HEK293 (cell line): ENCODE data around the gene TPD52L2.

ENCODE experiments used
- GLIS2 ChIP-seq: fragments of 450-650 bp; formaldehyde crosslinking; IDR thresholded peaks from 2 replicates; pipeline ENCODE4 v1.5.1; 2016; ENCODE audit warnings: missing biosample characterization, missing genetic modification characterization
- HOXA7 ChIP-seq: sonication (generic); formaldehyde crosslinking; IDR thresholded peaks from 2 replicates; pipeline ENCODE4 v1.8.1; 2022; ENCODE audit warnings: missing genetic modification reagents, borderline replicate concordance
- KLF16 ChIP-seq: fragments of 450-650 bp; formaldehyde crosslinking; IDR thresholded peaks from 2 replicates; pipeline ENCODE4 v1.5.1; 2017; ENCODE audit warnings: missing biosample characterization, missing genetic modification characterization
- SCRT2 ChIP-seq: fragments of 450-650 bp; formaldehyde crosslinking; IDR thresholded peaks from 2 replicates; pipeline ENCODE4 v1.5.1; 2016; ENCODE audit warnings: missing biosample characterization, missing genetic modification characterization
- SP2 ChIP-seq: fragments of 450-650 bp; formaldehyde crosslinking; IDR thresholded peaks from 2 replicates; pipeline ENCODE4 v1.5.1; 2016; ENCODE audit warnings: missing biosample characterization, missing genetic modification characterization
- SP3 ChIP-seq: fragments of 450-650 bp; formaldehyde crosslinking; IDR thresholded peaks from 2 replicates; pipeline ENCODE4 v1.5.1; 2016; ENCODE audit warnings: missing biosample characterization, missing genetic modification characterization
- TCF7L2 ChIP-seq: IDR thresholded peaks from 2 replicates; pipeline ENCODE4 v1.6.1; 2011; ENCODE audit warnings: low read depth, mild to moderate bottlenecking, inconsistent platforms, low read length, moderate library complexity, borderline replicate concordance
- ZBTB17 ChIP-seq: fragments of 450-650 bp; formaldehyde crosslinking; IDR thresholded peaks from 2 replicates; pipeline ENCODE4 v1.5.1; 2016; ENCODE audit warnings: missing biosample characterization, missing genetic modification characterization
- ZEB2 ChIP-seq: fragments of 450-650 bp; formaldehyde crosslinking; IDR thresholded peaks from 2 replicates; pipeline ENCODE4 v1.5.1; 2016; ENCODE audit warnings: missing biosample characterization, missing genetic modification characterization
- ZNF211 ChIP-seq: fragments of 450-650 bp; formaldehyde crosslinking; IDR thresholded peaks from 2 replicates; pipeline ENCODE4 v1.5.1; 2016; ENCODE audit warnings: low read depth, missing biosample characterization, missing genetic modification characterization
- ZNF221 ChIP-seq: fragments of 450-650 bp; formaldehyde crosslinking; IDR thresholded peaks from 2 replicates; pipeline ENCODE4 v1.5.1; 2017; ENCODE audit warnings: missing biosample characterization, missing genetic modification characterization, borderline replicate concordance
- ZNF311 ChIP-seq: fragments of 450-650 bp; formaldehyde crosslinking; IDR thresholded peaks from 2 replicates; pipeline ENCODE4 v1.5.1; 2017; ENCODE audit warnings: missing biosample characterization, missing genetic modification characterization, borderline replicate concordance
- ZNF324 ChIP-seq: fragments of 450-650 bp; formaldehyde crosslinking; IDR thresholded peaks from 2 replicates; pipeline ENCODE4 v1.5.1; 2016; ENCODE audit warnings: missing biosample characterization, missing genetic modification characterization
- ZNF366 ChIP-seq: fragments of 450-650 bp; formaldehyde crosslinking; conservative IDR thresholded peaks from 2 replicates; pipeline ENCODE4 v1.5.1; 2016; ENCODE audit warnings: missing biosample characterization, missing genetic modification characterization
- ZNF433 ChIP-seq: fragments of 450-650 bp; formaldehyde crosslinking; IDR thresholded peaks from 2 replicates; pipeline ENCODE4 v1.5.1; 2016; ENCODE audit warnings: missing biosample characterization, missing genetic modification characterization, low read depth
- ZNF521 ChIP-seq: fragments of 450-650 bp; formaldehyde crosslinking; IDR thresholded peaks from 2 replicates; pipeline ENCODE4 v1.5.1; 2017; ENCODE audit warnings: missing biosample characterization, mild to moderate bottlenecking, missing genetic modification characterization
- ZNF530 ChIP-seq: fragments of 450-650 bp; formaldehyde crosslinking; IDR thresholded peaks from 2 replicates; pipeline ENCODE4 v1.5.1; 2016; ENCODE audit warnings: low read depth, missing biosample characterization, missing genetic modification characterization
- ZNF585B ChIP-seq: fragments of 450-650 bp; formaldehyde crosslinking; IDR thresholded peaks from 2 replicates; pipeline ENCODE4 v1.5.1; 2016; ENCODE audit warnings: missing biosample characterization, missing genetic modification characterization
- ZNF626 ChIP-seq: fragments of 450-650 bp; sonication (Bioruptor Pico); formaldehyde crosslinking; IDR thresholded peaks from 2 replicates; pipeline ENCODE4 v1.5.1; 2018; ENCODE audit warnings: missing biosample characterization, missing genetic modification characterization, inconsistent platforms
- ZNF843 ChIP-seq: fragments of 450-650 bp; formaldehyde crosslinking; IDR thresholded peaks from 2 replicates; pipeline ENCODE4 v1.5.1; 2016; ENCODE audit warnings: missing biosample characterization, missing genetic modification characterization
- TF ChIP-seq, protein P1 (sequence below): fragments of 450-650 bp; formaldehyde crosslinking; IDR thresholded peaks from 2 replicates; pipeline ENCODE4 v1.5.1; 2016; ENCODE audit warnings: missing biosample characterization, missing genetic modification characterization
- TF ChIP-seq, protein P2 (sequence below): fragments of 450-650 bp; formaldehyde crosslinking; IDR thresholded peaks from 2 replicates; pipeline ENCODE4 v1.5.1; 2016; ENCODE audit warnings: missing biosample characterization, missing genetic modification characterization
- TF ChIP-seq, protein P3 (sequence below): fragments of 450-650 bp; formaldehyde crosslinking; IDR thresholded peaks from 2 replicates; pipeline ENCODE4 v1.5.1; 2016; ENCODE audit warnings: missing biosample characterization, missing genetic modification characterization
- TF ChIP-seq, protein P4 (sequence below): fragments of 450-650 bp; formaldehyde crosslinking; IDR thresholded peaks from 2 replicates; pipeline ENCODE4 v1.5.0; 2017; ENCODE audit warnings: missing biosample characterization, missing genetic modification characterization, borderline replicate concordance
- TF ChIP-seq, protein P5 (sequence below): fragments of 450-650 bp; formaldehyde crosslinking; conservative IDR thresholded peaks from 2 replicates; pipeline ENCODE4 v1.5.1; 2016; ENCODE audit warnings: low read depth, missing biosample characterization, missing genetic modification characterization

TPD52L2 gene

DNA sequence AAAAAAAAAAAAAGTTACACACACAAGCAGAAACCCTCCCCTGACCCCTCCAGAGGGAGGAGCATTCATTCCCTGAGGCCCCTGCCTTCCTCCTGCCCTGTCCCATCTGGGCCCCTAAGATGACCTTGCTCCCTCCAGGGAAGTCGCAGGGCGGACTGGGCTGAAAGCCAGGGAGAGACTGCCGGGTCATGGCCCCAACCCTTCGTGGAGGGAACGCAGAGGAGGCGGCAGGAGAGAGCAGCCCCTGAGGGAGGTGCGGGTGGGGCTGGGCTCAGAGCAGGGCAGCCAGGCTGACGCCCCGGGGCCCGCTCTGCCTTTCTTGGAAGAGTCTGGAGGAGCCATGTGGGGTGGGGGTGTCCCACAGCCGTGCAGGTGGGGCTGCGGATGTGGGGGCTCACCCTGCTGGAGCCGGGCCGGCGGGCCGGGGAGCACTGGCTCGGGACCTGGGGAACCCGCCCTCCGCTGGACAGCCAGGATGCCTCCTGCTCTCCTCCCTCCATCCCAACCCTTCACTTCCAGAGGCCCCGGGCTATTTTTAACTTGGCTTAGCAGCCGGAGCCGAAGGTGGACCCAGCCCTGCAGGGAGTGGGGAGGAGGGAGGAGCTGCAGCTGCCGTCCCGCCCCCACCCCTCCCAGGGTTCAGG is 18.8 kb upstream of the TPD52L2 start (continued):
- TF ChIP-seq SP3 (tag by site-specific recombination) (0 out of 2 replicates have a peak, but pooled peaks have one; percentile 31), ZNF324 (tag by site-specific recombination) (no peak), ZNF843 (tag by site-specific recombination) (no peak), ZNF530 (no peak), ZEB2 (tag by site-specific recombination) (no peak), ZNF221 (tag by site-specific recombination) (no peak), ZNF521 (tag by site-specific recombination) (no peak), ZNF366 (tag by site-specific recombination) (peak; percentile 86), TCF7L2 (no peak), ZNF311 (no peak), ZBTB17 (tag by site-specific recombination) (0 out of 2 replicates have a peak, but pooled peaks have one; percentile 28), ZNF433 (no peak), KLF16 (tag by site-specific recombination) (no peak), ZNF626 (tag by site-specific recombination) (no peak), ZNF211 (tag by site-specific recombination) (no peak), SP2 (peak; percentile 42; the same call in 1 of the 2 replicates), GLIS2 (tag by site-specific recombination) (peak; percentile 82), SCRT2 (no peak), ZNF585B (no peak), HOXA7 (no peak)
- TF ChIP-seq, protein P1, sequence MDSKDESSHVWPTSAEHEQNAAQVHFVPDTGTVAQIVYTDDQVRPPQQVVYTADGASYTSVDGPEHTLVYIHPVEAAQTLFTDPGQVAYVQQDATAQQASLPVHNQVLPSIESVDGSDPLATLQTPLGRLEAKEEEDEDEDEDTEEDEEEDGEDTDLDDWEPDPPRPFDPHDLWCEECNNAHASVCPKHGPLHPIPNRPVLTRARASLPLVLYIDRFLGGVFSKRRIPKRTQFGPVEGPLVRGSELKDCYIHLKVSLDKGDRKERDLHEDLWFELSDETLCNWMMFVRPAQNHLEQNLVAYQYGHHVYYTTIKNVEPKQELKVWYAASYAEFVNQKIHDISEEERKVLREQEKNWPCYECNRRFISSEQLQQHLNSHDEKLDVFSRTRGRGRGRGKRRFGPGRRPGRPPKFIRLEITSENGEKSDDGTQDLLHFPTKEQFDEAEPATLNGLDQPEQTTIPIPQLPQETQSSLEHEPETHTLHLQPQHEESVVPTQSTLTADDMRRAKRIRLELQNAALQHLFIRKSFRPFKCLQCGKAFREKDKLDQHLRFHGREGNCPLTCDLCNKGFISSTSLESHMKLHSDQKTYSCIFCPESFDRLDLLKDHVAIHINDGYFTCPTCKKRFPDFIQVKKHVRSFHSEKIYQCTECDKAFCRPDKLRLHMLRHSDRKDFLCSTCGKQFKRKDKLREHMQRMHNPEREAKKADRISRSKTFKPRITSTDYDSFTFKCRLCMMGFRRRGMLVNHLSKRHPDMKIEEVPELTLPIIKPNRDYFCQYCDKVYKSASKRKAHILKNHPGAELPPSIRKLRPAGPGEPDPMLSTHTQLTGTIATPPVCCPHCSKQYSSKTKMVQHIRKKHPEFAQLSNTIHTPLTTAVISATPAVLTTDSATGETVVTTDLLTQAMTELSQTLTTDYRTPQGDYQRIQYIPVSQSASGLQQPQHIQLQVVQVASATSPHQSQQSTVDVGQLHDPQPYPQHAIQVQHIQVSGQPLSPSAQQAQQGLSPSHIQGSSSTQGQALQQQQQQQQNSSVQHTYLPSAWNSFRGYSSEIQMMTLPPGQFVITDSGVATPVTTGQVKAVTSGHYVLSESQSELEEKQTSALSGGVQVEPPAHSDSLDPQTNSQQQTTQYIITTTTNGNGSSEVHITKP (tag by site-specific recombination) = peak; percentile 78
- TF ChIP-seq, protein P2, sequence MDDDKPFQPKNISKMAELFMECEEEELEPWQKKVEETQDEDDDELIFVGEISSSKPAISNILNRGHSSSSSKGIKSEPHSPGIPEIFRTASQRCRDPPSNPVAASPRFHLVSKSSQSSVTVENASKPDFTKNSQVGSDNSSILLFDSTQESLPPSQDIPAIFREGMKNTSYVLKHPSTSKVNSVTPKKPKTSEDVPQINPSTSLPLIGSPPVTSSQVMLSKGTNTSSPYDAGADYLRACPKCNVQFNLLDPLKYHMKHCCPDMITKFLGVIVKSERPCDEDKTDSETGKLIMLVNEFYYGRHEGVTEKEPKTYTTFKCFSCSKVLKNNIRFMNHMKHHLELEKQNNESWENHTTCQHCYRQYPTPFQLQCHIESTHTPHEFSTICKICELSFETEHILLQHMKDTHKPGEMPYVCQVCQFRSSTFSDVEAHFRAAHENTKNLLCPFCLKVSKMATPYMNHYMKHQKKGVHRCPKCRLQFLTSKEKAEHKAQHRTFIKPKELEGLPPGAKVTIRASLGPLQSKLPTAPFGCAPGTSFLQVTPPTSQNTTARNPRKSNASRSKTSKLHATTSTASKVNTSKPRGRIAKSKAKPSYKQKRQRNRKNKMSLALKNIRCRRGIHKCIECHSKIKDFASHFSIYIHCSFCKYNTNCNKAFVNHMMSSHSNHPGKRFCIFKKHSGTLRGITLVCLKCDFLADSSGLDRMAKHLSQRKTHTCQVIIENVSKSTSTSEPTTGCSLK (tag by site-specific recombination) = no peak
- TF ChIP-seq, protein P3, sequence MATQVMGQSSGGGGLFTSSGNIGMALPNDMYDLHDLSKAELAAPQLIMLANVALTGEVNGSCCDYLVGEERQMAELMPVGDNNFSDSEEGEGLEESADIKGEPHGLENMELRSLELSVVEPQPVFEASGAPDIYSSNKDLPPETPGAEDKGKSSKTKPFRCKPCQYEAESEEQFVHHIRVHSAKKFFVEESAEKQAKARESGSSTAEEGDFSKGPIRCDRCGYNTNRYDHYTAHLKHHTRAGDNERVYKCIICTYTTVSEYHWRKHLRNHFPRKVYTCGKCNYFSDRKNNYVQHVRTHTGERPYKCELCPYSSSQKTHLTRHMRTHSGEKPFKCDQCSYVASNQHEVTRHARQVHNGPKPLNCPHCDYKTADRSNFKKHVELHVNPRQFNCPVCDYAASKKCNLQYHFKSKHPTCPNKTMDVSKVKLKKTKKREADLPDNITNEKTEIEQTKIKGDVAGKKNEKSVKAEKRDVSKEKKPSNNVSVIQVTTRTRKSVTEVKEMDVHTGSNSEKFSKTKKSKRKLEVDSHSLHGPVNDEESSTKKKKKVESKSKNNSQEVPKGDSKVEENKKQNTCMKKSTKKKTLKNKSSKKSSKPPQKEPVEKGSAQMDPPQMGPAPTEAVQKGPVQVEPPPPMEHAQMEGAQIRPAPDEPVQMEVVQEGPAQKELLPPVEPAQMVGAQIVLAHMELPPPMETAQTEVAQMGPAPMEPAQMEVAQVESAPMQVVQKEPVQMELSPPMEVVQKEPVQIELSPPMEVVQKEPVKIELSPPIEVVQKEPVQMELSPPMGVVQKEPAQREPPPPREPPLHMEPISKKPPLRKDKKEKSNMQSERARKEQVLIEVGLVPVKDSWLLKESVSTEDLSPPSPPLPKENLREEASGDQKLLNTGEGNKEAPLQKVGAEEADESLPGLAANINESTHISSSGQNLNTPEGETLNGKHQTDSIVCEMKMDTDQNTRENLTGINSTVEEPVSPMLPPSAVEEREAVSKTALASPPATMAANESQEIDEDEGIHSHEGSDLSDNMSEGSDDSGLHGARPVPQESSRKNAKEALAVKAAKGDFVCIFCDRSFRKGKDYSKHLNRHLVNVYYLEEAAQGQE (tag by site-specific recombination) = peak; percentile 61
- TF ChIP-seq, protein P4, sequence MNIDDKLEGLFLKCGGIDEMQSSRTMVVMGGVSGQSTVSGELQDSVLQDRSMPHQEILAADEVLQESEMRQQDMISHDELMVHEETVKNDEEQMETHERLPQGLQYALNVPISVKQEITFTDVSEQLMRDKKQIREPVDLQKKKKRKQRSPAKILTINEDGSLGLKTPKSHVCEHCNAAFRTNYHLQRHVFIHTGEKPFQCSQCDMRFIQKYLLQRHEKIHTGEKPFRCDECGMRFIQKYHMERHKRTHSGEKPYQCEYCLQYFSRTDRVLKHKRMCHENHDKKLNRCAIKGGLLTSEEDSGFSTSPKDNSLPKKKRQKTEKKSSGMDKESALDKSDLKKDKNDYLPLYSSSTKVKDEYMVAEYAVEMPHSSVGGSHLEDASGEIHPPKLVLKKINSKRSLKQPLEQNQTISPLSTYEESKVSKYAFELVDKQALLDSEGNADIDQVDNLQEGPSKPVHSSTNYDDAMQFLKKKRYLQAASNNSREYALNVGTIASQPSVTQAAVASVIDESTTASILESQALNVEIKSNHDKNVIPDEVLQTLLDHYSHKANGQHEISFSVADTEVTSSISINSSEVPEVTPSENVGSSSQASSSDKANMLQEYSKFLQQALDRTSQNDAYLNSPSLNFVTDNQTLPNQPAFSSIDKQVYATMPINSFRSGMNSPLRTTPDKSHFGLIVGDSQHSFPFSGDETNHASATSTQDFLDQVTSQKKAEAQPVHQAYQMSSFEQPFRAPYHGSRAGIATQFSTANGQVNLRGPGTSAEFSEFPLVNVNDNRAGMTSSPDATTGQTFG (tag by site-specific recombination) = no peak
- TF ChIP-seq, protein P5, sequence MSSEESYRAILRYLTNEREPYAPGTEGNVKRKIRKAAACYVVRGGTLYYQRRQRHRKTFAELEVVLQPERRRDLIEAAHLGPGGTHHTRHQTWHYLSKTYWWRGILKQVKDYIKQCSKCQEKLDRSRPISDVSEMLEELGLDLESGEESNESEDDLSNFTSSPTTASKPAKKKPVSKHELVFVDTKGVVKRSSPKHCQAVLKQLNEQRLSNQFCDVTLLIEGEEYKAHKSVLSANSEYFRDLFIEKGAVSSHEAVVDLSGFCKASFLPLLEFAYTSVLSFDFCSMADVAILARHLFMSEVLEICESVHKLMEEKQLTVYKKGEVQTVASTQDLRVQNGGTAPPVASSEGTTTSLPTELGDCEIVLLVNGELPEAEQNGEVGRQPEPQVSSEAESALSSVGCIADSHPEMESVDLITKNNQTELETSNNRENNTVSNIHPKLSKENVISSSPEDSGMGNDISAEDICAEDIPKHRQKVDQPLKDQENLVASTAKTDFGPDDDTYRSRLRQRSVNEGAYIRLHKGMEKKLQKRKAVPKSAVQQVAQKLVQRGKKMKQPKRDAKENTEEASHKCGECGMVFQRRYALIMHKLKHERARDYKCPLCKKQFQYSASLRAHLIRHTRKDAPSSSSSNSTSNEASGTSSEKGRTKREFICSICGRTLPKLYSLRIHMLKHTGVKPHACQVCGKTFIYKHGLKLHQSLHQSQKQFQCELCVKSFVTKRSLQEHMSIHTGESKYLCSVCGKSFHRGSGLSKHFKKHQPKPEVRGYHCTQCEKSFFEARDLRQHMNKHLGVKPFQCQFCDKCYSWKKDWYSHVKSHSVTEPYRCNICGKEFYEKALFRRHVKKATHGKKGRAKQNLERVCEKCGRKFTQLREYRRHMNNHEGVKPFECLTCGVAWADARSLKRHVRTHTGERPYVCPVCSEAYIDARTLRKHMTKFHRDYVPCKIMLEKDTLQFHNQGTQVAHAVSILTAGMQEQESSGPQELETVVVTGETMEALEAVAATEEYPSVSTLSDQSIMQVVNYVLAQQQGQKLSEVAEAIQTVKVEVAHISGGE = no peak
